ENCODE data around the gene OBI1.

Gene OBI1

DNA sequence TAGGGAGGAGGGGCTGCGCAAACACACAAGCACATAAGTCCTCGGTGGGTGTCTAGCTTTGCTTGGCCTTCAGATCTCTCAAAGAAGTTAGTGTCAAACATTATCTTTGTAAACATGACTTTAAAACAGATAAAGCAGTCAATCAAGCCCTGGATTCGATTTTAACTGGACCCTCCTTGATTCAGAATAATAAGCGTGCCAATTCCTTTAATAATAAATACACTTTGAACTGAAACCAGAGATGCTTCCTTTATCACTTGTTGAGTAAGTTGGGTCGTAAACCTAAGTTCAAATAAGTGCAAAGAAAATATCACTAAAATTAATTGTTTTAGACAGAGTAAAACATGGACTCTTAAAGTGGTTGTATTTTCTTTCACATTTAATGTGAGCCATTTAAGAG is 86.5 kb downstream of the OBI1 start:
- DNase-seq: no peak

DNA sequence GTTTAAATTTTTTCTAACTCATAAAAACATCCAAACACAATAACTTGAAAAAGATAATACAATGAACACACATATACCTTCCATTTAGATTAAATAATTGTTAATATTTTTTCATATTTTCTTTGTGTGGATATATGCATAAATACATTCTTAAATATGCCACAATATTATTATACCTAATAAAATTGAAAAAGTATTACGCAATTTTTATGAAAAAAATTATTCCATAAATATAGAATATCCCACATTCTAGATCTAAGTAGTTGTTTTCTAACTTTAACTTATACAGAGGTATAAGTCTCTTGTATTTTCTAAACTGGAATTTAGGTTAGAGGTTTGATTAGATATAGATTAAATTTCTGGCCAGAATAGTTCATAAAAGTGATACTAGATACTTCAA is 89.9 kb downstream of the OBI1 start:
- DNase-seq: no peak

GRCh38 chr13:78566631-78567030 is 92.3 kb downstream of the OBI1 start:
- no peak for DNase-seq
